GM19238 (cell line): ENCODE measurements around the gene LIN9.
"Not testable (repeated sequence)": the region's sequence is repeated elsewhere in the genome, so short reads cannot be mapped to it uniquely, and the experiment has no call there.

Experiments used
- DNase-seq: peaks from one replicate; pipeline ENCODE4 v3.0.0; 2011; ENCODE audit warnings: low spot score; ENCODE audit not compliant: insufficient read length

The LIN9 gene

DNA sequence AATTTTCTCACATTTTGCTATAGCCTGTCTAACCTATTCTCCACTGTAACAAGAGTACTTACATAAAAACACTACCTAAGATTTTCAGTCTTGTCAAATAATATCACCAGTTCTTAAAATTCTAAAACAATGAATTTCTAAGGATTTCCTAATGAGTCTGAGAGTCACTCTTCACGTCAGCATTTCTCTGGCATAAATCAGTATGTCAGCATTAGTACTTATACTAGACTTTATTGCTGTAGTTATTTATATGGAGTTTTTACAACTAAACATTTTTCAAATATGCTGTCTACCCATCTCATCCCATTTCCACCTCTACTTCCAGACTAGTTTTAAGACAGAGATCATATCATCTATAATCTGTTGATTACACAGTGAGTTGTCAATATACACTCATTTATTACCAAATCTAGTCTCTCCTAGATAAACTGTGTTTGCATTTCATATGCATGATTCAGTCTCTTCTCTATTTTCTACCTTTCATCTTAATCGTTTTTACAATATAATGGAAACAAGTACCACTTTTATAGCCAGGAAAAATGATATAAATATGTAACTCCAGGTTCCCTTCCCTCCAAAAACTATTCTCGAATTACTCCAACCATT is 32.8 kb downstream of the LIN9 start:
- no peak for DNase-seq

- no peak for DNase-seq
Measured at GRCh38 chr1:226274138-226274537, 34.8 kb downstream of the LIN9 start.

DNA sequence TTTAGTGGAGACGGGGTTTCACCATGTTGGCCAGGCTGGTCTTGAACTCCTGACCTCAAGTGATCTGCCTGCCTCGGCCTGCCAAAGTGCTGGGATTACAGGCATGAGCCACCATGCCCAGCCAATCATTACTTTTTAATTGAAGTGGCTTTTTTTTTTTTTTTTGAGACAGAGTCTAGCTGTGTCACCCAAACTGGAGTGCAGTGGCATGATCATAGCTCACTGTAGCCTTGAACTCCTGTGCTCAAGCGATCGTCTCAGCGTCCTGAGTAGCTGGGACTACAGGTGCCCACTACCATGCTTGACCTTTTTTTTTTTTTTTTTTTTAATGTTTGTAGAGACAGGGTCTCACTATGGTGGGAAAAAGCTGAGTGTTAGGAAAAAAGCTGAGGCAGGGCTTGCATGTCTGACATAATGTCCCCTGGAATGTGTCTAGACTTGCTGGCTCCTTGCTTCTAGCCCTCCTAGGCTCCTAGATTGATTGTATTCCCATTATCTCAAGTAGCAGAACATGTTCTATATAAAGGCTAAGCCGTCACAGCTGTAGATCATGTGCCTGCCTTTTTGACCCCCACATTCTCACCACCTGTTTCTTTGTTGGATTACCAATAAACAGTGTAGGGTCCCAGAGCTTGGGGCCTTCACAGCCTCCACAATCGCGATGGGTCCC is 36.6 kb downstream of the LIN9 start:
- not testable (repeated sequence) for DNase-seq

- DNase-seq: no peak
Measured at GRCh38 chr1:226268421-226269124, 40.4 kb downstream of the LIN9 start.

DNA sequence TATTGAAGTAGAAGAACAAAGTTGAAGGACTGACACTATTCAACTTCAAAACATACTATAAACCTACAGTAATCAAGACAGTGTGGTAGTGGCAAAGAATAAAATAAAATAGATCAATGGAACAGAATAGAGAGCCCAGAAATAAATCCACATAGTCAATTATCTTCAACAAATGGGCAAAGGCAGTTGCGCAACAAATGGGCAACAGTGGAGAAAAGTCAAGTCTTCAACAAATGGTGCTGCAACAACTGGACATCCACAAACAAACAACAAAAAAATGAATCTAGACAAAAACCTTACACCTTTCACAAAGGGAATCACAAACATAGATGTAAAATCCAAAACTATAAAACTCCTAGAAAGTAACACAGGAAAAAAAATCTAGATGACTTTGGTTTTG is 47.1 kb downstream of the LIN9 start:
- no peak for DNase-seq

DNA sequence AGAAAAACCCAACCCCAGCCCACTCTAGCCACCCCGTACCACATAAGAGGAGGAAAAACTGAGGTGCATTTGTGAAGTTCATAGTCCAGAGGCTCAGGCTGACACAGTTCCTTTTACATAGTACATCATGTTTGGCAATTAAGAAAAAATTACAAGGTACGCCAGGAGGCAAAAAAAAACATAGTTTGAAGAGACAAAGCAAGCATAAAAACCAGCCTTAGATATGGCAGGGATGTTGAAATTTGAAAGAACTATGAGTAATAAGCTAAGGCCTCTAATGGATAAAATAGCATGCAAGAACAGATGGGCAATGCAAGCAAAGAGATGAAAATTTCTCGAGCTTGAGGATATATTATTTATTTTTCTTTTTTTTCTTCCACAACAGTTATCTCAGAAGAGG is 53.6 kb downstream of the LIN9 start:
- DNase-seq: no peak

GRCh38 chr1:226253933-226254332 is 55.0 kb downstream of the LIN9 start:
- DNase-seq: no peak

DNA sequence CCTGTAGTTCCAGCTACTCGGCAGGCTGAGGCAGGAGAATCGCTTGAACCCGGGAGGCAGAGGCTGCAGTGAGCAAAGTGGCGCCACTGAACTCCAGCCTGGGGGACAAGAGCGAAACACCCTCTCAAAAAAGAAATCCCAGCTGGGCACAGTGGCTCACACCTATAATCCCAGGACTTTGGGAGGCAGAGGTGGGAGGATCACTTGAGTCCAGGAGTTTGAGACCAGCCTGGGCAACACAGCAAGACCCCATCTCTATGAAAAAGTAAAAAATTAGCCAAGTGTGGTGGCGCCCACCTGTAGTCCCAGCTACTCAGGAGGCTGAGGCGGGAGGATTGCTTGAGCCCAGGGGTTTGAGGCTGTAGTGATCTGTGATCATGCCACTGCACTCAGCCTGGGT is 56.1 kb downstream of the LIN9 start:
- not testable (repeated sequence) for DNase-seq

DNA sequence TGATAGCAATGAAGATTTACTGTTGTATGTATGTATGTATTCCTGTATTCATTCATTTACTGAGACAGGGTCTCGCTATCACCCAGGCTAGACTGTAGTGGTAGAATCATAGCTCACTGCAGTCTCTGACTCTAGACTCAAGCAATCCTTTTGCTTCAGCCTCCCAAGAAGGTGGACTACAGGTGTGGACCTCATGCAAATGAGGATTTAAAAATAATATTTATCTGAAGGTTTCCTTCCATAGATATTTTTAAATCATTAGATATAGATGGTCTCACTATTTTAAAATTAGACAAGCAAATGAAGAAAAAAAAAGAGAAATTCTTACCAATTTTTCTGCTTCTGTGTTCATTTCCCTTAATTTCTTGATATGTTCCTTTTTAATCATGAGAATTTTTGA is 58.5 kb downstream of the LIN9 start:
- no peak for DNase-seq

DNA sequence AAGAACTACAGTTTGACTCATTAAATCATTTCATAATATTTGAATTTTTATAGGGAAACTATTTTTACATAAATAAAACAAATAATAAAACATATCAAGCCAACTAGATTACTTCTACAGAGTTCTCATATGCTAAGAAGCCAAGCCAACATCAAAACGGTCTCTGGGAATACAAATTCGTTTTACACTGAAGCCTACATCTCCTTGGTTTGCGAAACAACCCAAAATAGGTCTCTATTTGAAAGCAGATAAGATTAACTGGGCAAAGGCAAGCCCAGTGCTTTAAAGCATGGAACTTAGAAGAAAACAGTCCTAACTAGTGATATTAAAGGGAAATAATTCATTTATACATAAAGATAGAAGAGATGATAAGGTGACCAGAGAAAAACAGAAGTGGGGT is 60.2 kb downstream of the LIN9 start:
- DNase-seq: no peak

GRCh38 chr1:226248091-226248490 is 60.9 kb downstream of the LIN9 start:
- DNase-seq: no peak

GRCh38 chr1:226239421-226239820 is 69.5 kb downstream of the LIN9 start:
- DNase-seq: no peak

GRCh38 chr1:226236826-226237225 is 72.1 kb downstream of the LIN9 start:
- DNase-seq: no peak

- DNase-seq: no peak
Measured at GRCh38 chr1:226233806-226234205, 75.2 kb downstream of the LIN9 start.

DNA sequence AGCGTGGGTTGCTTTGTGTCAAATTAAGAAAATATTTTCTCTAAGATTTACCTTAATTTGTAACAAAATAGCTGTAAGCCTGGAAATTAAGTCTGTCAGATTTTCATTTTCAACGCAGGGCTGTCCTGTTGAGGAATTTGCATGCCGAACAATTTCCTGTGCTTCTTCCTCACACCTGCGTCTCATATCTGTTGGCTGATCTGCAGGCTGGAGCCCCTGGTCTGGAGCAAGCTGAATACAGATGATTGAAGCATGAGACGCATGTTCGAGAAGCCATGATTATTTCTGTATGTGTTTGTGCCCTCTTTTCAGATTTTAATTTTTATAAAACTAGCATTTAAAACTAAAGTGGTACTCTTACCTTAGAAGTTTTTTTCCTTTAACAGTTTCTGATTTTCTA is 75.7 kb downstream of the LIN9 start:
- peak; percentile 32 for DNase-seq

DNA sequence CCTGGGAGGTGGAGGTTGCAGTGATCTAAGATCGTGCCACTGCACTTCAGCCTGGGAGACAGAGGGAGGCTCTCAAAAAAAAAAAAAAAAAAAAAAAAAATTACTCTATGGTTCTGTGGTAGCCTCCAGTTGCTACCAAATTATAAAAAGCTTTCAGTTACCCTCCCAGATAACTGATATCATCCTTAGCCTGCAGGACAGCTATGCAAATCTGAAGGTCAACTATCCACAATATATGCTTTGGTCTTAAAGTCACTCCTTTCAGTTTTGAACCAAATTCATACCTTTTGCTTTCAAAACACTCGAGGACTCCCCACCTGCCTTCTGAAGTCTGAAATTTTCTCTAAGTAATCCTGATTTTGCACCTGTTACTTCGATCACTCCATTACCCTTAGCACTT is 82.4 kb downstream of the LIN9 start:
- DNase-seq: no peak

GRCh38 chr1:226223786-226224244 is 85.1 kb downstream of the LIN9 start:
- peak; percentile 48 for DNase-seq

- DNase-seq: peak; percentile 17
Measured at GRCh38 chr1:226223157-226223785, 85.7 kb downstream of the LIN9 start, which contains the start of gene MIXL1. TSS of gene MIXL1 (plus strand) at chr1:226223664. CDS start at chr1:226223682, 18 bp downstream.

GRCh38 chr1:226222686-226223085 is 86.3 kb downstream of the LIN9 start:
- no peak for DNase-seq

DNA sequence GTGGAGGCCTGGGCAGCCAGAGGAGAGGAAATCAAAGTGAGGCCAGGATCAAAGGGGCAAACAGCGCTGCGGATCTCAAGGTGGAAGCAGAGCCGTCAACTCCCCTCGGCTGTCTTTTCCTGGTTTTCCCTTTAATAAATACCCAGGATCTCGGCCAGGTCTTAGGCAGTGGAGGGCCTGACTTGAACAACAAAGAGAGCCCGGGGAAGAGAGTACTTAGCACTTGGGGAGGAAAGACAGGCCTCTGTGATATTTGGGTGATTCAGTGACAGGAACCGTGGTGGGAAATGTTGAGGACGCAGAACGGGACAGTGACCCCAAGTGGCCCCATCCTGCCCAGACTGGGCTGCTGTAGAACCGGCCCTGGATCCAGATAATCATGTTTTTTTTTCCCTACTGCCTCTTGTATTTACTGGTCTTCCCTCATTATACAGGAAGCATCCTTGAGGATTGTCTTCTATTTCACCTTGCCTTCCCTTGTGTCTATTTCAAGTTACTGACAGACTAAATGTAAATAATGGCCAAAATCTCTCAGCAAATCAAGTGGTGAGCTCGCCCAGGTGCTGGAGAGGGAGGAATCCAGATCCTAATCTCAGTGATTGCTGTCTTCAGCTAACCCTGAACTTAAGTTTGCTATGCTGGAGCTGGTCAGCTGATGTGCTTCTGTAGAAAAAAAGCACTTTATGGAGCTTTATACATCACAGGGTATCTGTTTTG is 88.3 kb downstream of the LIN9 start:
- DNase-seq: no peak

- no peak for DNase-seq
Measured at GRCh38 chr1:226217273-226217672, 91.7 kb downstream of the LIN9 start.
